Right atrium auricular region (tissue), 2 donors: ENCODE results near the gene KCNN4. TPM values are rescaled to one million over a fixed set of nuclear protein-coding genes. Genes with fewer than 3 reads are reported as not detected.
A peak's percentile ranks its signal among the peaks of the same experiment; 100 is the strongest.

Experiments
- DNase-seq: peaks from one replicate; pipeline ENCODE4 v3.0.0-alpha.2; 2019; ENCODE audit warnings: low spot score
- H3K27ac ChIP-seq, 2 donors: fragments of 200-600 bp; sonication (generic); 1 replicate in 1 of 2; 2 replicates in 1 of 2; pipeline ENCODE4 v1.5.1; 2016 to 2019
- H3K27me3 ChIP-seq, 2 donors: fragments of 200-600 bp; sonication (generic); one replicate each; pipeline versions ENCODE4 v1.5.1 to v1.6.0; 2017 to 2019
- H3K36me3 ChIP-seq: fragments of 200-600 bp; sonication (generic); one replicate; pipeline ENCODE4 v1.5.1; 2016
- H3K4me1 ChIP-seq, 2 donors: fragments of 200-600 bp; sonication (generic); one replicate each; pipeline versions ENCODE4 v1.5.1 to v1.6.0; 2017 to 2019
- H3K4me3 ChIP-seq, 2 donors: fragments of 200-600 bp; sonication (generic); 1 replicate in 1 of 2; 2 replicates in 1 of 2; pipeline ENCODE4 v1.5.1; 2017 to 2019; ENCODE audit warnings: mild to moderate bottlenecking in 1 of 2, moderate library complexity in 1 of 2
- H3K9me3 ChIP-seq, 2 donors: fragments of 200-600 bp; sonication (generic); one replicate each; pipeline ENCODE4 v1.5.1; 2019
- total RNA-seq, 2 donors: library from RNA; depleted of rRNA; stranded (reverse); fragments of >200 nt; gene quantifications; one replicate each; pipeline ENCODE4 v1.1.0, GENCODE V29; 2016
- TF ChIP-seq, protein P1 (sequence below), 2 donors: fragments of 200-600 bp; sonication (generic); IDR thresholded peaks; one replicate each; pipeline ENCODE4 v1.5.1; 2019; ENCODE audit warnings: antibody characterized with exemption in 2 of 2

The KCNN4 gene
- total RNA-seq, 2 donors from 2014 or later = 1.3 to 2.0 TPM

- TF ChIP-seq, protein P1, sequence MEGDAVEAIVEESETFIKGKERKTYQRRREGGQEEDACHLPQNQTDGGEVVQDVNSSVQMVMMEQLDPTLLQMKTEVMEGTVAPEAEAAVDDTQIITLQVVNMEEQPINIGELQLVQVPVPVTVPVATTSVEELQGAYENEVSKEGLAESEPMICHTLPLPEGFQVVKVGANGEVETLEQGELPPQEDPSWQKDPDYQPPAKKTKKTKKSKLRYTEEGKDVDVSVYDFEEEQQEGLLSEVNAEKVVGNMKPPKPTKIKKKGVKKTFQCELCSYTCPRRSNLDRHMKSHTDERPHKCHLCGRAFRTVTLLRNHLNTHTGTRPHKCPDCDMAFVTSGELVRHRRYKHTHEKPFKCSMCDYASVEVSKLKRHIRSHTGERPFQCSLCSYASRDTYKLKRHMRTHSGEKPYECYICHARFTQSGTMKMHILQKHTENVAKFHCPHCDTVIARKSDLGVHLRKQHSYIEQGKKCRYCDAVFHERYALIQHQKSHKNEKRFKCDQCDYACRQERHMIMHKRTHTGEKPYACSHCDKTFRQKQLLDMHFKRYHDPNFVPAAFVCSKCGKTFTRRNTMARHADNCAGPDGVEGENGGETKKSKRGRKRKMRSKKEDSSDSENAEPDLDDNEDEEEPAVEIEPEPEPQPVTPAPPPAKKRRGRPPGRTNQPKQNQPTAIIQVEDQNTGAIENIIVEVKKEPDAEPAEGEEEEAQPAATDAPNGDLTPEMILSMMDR (IDR thresholded peaks at IDR 0.05) = peak; percentile 63 to 68
- Histone ChIP-seq H3K27me3 (no peaks in the 10 kb centered on the region), H3K4me3 (peak overlapping the region in 1 of 2 donors; percentile 39), H3K36me3 (no peaks in the 10 kb centered on the region), H3K4me1 (peaks cover 0 to 17% of the 10 kb centered on the region in 2 donors), H3K9me3 (no peaks in the 10 kb centered on the region), H3K27ac (peak overlapping the region in 1 of 2 donors; percentile 36)
- DNase-seq = peak; percentile 69
These were observed 6.5 kb downstream of the KCNN4 start for GRCh38 chr19:43774103-43774939.

DNA sequence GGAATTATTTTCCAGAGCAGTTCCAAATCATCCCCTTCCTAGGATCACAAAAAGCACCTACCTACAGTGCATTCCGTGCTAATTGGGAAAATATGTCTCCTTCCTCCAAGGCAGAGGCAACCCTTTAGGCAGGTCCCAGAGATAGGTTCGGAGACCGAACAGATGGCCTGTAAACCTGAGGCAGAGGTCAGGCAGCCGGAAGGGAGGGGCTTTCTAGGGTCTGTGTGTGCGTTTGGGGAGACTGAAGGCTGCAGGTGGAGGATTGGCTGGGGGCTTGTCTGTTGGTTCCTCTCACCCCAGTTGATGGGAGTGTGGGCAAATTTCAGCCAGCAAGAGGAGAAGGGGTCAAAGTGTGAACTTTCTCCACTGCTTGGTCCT lies 7.1 kb downstream of the KCNN4 start:
- H3K9me3 ChIP-seq = no peaks in the 10 kb centered on the region
- no peak overlapping the region for H3K4me3 ChIP-seq
- no peaks in the 10 kb centered on the region for H3K36me3 ChIP-seq
- no peak for DNase-seq
- no peaks in the 10 kb centered on the region for H3K27me3 ChIP-seq
- TF ChIP-seq, protein P1 (IDR thresholded peaks at IDR 0.05) = no peak
- H3K27ac ChIP-seq = no peak overlapping the region
- H3K4me1 ChIP-seq = peaks cover 0 to 17% of the 10 kb centered on the region in 2 donors

- no peaks in the 10 kb centered on the region for H3K36me3 ChIP-seq
- DNase-seq = no peak
- peaks cover 0 to 16% of the 10 kb centered on the region in 2 donors for H3K4me1 ChIP-seq
These were observed 11.5 kb downstream of the KCNN4 start for GRCh38 chr19:43769256-43769655.

GRCh38 chr19:43768273-43769050 lies 12.3 kb downstream of the KCNN4 start:
- H3K27ac ChIP-seq = peak overlapping the region in 1 of 2 donors; percentile 21

More at GRCh38 chr19:43769256-43769655, 11.5 kb downstream of the KCNN4 start:
- H3K4me3 ChIP-seq = no peak overlapping the region
- no peak overlapping the region for H3K27ac ChIP-seq
- TF ChIP-seq, protein P1 (IDR thresholded peaks at IDR 0.05) = no peak
- no peaks in the 10 kb centered on the region for H3K9me3 ChIP-seq
- H3K27me3 ChIP-seq = no peaks in the 10 kb centered on the region

DNA sequence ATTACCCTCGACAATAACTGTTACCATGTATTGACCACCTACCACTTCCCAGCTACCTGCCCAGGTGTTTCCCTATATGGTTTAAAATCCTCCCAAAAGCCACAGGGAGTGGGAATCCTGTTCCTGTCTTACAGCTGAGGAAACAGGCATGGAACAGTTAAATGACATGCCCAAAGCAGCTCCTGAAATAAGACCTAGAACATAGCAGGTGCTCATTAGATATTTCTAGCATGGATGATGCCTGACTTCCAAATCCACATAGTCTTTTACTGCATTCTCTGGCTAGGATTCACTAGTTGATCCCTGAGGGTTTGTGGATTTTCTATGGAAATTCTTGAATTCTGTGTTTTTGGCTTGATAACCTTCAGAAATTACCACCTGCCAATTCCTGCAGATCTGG lies 13.0 kb downstream of the KCNN4 start:
- TF ChIP-seq, protein P1 (IDR thresholded peaks at IDR 0.05) = no peak
- no peaks in the 10 kb centered on the region for H3K36me3 ChIP-seq
- peaks cover 0 to 11% of the 10 kb centered on the region in 2 donors for H3K4me1 ChIP-seq
- H3K9me3 ChIP-seq = no peaks in the 10 kb centered on the region
- no peak overlapping the region for H3K4me3 ChIP-seq
- no peaks in the 10 kb centered on the region for H3K27me3 ChIP-seq
- no peak overlapping the region for H3K27ac ChIP-seq
- no peak for DNase-seq

More at GRCh38 chr19:43768273-43769050, 12.3 kb downstream of the KCNN4 start:
- TF ChIP-seq, protein P1 (IDR thresholded peaks at IDR 0.05) = no peak
- DNase-seq = peak; percentile 92
- H3K9me3 ChIP-seq = no peaks in the 10 kb centered on the region
- peaks cover 0 to 11% of the 10 kb centered on the region in 2 donors for H3K4me1 ChIP-seq
- H3K36me3 ChIP-seq = no peaks in the 10 kb centered on the region
- H3K4me3 ChIP-seq = no peak overlapping the region
- H3K27me3 ChIP-seq = no peaks in the 10 kb centered on the region
